NCI-H2227 (cell line): ENCODE results near the gene MRPL3.
A peak's percentile ranks its signal among the peaks of the same experiment; 100 is the strongest.

Experiments used
- DNase-seq: peaks from one replicate; lab custom pipeline; 2025; ENCODE audit not compliant: unreplicated experiment; lab: John Stamatoyannopoulos, UW

The MRPL3 gene

DNA sequence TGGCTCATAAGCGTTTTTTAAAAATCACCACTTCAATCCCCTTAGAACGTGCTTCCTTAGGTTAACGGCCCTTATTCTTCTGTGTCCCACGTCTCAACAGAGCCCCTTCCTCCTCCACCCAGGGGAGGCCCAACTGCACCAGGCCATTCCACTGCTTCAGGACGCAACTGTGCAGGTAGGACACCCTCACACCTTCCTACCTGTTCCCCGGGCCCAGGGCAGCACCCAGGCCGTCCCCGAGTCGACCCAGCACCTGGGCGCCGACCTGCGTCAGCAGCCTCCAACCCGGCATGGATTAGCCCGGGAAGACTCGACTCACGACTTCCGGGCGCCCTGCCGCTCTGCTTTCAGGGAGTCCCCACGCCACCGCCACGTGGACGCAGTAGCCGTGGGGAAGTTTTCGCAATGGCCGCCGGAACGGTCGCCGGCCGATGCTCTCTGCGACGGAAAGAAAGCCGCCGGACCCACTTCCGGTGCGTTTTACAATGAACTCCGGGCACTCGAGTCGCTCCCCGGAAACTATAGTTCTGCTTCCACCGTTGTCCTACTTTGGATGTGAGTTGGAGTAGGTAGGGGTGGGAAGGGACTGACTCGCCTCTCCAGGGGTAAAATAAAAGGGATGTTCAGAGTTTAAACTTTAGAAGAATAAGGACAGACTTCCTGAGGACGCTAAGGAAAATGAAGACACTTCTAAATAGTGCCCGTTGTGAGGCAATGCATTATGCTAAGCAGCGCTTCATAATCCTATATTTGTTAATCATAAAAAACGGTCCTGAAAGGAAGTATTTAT, at the start of gene MRPL3:
Gene MRPL3 (minus strand): TSS at position 442 of the 790 bp plus-strand sequence. CDS start 150 bp downstream, at position 292.
- peak; percentile 89 for DNase-seq

- no peak for DNase-seq
These were observed 49.0 kb upstream of the MRPL3 start for GRCh38 chr3:131551761-131552160.

DNA sequence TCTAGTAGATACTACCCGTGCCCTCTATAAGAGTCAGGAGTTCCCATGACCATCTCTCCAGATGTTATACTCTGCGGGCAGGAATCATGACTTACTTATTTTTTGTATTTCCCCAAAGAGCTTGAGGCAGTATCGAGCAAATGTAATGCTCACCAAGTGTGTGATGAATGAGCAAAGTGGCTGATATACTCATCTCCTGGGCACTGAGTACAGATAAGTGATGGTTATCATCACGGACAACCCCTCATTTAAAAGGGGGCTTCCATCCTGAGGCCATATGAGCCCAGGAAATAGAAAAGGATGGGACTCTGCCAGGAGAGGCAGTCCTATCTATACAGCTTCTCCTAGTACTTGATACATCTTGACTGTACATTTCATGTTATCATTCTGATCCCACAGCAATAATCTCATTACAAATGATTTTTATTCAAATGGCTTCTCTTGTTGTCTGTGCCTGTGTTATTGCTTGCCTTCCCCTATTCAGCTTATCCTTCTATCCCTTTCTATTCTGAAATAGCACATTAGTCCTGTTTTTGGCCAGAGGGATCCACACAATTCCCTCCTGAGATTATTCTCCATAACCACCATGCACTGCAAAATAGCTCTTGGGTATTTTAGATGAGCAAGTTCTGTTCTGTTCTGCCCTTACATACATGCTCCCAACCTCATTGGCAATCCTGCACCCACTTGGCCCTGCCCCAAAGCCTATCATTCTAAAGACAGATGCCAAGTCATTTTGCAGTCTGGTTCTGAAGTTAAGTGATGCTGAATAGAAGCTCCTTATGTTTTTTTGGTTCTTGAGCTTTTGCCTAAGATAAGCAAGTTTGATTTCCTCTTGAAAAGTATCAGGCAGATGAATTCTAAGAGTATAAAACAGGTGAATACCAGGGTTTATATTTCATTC, 48.0 kb upstream of the MRPL3 start:
- DNase-seq: no peak

DNA sequence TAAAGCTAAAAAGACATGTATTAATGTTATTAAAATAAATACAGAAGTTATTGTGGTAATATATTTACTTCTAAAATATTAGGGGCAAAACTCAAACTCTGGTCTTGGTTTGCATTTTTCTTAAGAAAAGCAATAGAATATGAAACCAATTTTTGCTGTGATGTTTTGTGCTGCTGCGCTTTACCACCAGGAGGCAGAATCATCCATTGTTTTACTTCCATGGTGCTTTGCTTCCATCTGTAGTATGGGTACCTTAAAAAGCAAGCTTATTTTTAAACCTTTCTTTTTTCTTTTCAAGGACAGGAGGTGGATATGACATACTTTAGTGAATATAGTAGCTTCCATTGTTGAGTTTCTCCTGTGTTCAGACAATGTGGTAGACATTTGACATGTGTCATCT, 46.6 kb upstream of the MRPL3 start:
- DNase-seq: no peak

DNA sequence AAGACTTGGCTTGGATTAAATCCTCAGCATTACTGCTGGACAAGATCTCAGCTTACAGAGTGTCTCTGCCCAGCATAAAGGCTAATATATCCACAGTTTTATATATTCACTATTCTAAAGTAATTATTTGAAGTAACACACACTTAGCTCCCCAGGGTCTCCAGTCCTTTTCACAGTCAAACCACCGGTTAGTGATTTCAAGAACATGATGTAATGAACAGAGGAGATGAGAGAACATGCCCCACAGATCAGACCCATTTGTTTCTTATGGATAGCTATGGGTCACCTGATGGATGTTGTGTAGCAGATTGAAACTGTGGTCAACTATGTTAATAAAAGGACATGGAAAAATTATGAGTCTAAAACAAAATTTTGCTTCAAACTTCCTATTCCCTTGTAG, 44.8 kb upstream of the MRPL3 start:
- DNase-seq: no peak

DNA sequence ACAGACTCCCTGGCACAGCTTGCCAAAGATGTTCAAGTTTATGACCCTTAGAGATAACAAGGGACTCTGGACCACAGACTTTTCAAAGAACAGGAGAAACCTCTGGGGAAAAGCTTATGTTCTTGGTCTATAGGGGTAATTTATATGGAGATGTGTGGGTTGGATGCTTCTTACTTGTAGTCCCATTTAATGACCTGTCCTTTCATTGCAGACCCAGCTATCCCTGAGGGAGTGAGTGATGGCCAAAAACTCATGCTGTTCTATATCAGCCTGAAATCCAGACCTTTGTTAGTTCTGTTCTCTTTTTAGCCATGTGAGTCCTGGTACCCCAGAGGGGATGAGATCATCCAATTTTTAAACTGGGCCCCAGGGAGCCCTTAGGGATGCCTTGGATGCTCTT, 43.7 kb upstream of the MRPL3 start:
- DNase-seq: no peak

- DNase-seq: no peak
These were observed 41.8 kb upstream of the MRPL3 start for GRCh38 chr3:131544557-131544956.

DNA sequence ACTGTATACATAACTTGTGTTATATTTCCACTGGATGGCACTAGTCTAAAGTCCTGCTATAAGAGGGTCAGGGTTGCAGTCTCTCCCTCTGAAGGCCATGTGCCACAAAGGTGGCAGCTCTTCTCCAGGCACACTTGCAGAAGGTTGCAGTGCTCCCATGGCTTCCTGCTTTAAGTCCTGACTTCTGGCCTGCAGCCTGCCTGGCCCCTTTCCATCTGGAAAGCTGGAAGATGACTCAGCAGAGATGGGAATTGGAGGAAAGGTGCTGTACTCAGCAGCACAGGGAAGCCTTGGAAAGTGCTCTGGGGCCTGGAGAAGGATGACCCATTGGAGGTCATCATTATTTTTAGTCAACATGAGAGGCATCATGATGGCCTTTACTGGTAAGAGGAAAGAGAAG, 40.9 kb upstream of the MRPL3 start:
- DNase-seq: no peak

GRCh38 chr3:131541288-131541687, 38.5 kb upstream of the MRPL3 start:
- no peak for DNase-seq

DNA sequence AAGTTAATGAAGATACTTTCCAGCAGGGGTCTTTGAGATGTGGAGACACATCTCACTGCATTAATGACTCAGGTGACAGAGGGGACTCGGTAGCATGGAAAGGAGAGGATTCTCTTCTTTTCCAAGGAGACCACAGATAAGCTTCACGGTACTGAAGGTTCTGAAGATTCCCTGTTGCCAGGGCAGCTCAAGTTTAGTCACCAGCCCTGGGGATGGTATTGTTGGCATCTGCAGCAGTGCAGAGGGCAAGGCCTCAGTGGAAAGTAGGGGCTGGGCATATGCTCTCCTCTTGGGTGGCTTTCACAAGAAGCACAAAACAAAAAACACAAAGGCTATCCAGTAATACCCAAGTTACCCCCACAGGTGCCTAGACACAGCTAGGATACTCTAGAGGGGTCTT, 38.0 kb upstream of the MRPL3 start:
- DNase-seq: no peak

DNA sequence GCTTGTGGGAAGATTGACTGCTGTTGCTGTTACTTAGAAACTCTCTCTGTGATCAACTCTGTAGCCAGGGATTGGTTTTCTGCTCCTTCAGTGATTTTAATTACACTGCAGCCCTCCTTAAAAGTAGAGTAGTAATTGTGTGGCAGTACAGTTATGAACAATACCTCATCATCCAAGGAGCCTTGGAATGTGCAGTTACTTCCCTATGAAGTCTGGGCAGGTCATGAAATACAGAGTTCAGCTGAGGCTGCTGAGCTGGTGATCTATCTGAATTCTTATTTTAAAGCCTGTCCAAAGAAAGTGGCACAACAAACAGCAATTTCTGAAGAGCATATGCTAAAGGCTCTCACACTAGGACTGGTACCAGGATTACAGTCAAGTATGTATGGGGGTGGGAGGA, 37.4 kb upstream of the MRPL3 start:
- no peak for DNase-seq

GRCh38 chr3:131538968-131539367, 36.2 kb upstream of the MRPL3 start:
- DNase-seq: no peak

- no peak for DNase-seq
These were observed 34.8 kb upstream of the MRPL3 start for GRCh38 chr3:131537531-131537930.

DNA sequence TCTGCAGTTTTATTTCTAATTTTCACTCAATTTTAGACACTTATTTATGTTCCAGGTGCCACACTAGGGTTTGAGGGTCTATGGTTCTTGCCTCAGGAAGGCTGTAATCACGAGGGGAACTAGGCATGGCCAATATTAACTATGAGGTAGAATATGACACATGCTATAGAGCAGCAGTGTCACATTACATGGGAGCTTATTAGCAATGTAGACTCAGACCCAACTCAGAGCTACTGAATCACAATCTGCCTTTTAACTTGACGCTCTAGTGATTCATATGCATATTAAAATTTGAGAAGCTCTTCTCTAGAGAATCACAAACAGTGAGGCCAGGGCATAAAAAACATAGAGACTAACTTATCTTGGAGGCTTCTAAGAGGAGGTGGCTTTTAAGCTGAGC, 32.8 kb upstream of the MRPL3 start:
- no peak for DNase-seq

GRCh38 chr3:131535131-131535530, 32.4 kb upstream of the MRPL3 start:
- DNase-seq: no peak

DNA sequence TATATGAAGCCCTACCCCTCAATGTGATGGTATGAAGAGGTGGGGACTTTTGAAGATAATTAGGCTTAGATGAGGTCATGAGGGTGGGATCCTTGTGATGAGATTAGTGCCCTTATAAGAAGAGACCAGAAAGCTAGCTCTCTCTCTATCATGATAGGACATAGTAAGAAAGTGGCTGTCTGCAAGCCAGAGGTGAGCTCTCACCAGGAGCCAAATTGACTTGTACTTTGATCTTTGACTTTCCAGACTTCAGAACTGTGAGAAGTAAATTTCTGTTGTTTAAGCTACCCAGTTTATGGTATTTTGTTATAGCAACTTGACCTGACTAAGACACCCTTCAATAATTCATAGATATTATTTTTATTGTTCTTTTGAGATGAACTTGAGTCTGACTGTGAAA, 29.9 kb upstream of the MRPL3 start:
- no peak for DNase-seq

DNA sequence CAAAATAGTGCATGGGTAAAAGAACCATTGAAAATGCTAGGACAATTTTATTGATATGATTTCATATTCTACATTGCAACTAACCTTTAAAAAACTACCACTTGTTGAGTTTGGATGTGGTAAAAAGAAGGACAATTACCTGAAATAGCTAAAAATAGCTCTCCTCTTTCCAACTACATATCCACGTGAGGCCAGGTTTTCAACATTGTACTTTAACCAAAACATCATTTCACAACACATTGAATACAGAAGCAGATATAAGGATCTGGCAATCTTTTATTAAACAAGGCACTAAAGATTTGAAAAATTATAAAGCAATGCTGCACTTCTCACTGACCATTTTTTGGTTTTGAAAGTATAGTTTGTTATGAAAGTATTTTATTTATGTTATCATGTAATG, 28.1 kb upstream of the MRPL3 start:
- no peak for DNase-seq

- DNase-seq: no peak
These were observed 27.6 kb upstream of the MRPL3 start for GRCh38 chr3:131530388-131530787.

DNA sequence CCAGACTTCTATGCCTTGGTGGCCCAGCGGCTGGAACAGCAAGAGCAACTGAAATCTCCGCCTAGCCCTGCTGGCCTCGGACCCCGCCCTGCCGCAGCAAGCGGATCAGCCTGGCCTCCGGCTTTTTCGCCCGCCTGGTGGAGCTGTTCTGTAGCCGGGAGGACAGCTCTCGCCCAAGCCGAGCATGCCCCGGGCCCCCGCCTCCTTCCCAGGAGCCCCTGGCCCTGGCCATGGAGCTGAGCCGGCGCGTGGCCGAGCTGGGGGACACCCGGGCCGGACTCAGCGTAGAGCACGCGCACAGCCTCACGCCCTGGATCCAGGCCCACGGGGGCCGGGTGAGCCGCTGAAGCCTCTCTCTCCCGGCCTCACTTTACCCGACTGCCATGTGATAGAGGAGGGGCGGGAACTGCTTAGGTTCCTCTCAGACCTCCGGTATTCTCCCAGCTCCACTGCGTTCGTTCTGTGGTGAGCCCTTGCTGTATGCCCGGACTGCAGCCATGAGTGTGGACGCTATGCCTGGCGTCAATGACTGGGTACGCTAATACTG, 24.1 kb upstream of the MRPL3 start:
- no peak for DNase-seq

GRCh38 chr3:131518680-131519079, 15.9 kb upstream of the MRPL3 start:
- no peak for DNase-seq

DNA sequence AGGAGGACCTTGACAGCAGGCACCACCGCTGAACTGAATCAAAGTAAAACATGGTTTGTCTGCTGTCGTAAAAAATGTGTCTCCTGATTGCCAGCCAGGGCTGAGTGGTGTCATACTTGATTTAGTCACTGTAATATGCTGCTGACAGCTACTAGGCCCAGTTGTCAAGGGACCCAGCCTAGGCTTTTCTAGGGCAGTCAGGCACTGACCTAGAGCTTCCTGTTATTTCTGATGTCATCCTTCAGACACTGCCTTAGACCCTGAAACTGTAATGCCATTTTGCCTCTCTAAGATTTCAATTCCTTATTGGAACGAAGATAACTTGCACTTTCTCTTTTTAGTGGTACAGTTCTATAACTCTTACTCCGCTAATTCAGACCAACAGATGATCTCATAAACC, 2.6 kb upstream of the MRPL3 start:
- no peak for DNase-seq

DNA sequence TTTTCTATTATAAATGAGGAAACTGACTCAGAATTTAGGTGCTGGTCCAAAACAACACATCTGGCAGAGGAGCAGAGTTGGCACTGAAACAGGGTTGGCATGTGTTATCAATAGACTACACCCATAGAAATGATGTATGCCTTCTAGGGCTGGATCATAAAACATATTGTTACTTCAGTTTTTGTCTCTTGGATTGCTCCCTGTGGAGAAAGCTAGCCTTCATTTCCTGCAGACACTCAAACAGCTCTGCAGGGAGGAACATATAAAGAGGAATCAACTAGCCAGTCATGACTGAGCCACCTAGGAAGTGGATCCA, 507 bp upstream of the MRPL3 start:
- DNase-seq: no peak
